Measurements from ENCODE around the gene ELMO3.

Gene ELMO3

DNA sequence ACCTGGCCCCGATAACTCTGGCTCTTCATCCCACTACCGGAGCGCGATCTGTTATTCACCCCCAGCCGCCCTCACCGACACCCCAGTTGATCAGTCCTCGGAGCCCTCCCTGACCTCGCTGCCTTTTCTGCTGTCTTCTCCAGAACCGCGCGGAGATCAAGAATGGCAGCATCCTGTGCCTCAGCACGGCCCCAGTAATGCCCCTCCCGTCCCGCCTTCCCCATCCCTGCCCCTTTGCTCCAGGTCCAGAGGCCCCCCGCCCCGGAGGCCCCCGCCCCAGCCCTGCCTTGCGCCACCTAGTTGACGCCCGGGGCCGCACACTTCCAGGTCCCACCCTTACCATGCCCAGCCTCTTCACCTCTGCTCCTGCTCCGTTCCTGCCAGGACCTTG is 872 bp downstream of the ELMO3 start:
- no peak overlapping the region for H3K4me3 ChIP-seq (replicated peaks; ENCODE audit: low read depth, low read length)
- TF ChIP-seq, protein P1, sequence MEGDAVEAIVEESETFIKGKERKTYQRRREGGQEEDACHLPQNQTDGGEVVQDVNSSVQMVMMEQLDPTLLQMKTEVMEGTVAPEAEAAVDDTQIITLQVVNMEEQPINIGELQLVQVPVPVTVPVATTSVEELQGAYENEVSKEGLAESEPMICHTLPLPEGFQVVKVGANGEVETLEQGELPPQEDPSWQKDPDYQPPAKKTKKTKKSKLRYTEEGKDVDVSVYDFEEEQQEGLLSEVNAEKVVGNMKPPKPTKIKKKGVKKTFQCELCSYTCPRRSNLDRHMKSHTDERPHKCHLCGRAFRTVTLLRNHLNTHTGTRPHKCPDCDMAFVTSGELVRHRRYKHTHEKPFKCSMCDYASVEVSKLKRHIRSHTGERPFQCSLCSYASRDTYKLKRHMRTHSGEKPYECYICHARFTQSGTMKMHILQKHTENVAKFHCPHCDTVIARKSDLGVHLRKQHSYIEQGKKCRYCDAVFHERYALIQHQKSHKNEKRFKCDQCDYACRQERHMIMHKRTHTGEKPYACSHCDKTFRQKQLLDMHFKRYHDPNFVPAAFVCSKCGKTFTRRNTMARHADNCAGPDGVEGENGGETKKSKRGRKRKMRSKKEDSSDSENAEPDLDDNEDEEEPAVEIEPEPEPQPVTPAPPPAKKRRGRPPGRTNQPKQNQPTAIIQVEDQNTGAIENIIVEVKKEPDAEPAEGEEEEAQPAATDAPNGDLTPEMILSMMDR (IDR thresholded peaks at IDR 0.05; ENCODE audit: low read length, missing control alignments) = no peak
- DNase-seq (ENCODE audit: low read depth) = no peak

DNA sequence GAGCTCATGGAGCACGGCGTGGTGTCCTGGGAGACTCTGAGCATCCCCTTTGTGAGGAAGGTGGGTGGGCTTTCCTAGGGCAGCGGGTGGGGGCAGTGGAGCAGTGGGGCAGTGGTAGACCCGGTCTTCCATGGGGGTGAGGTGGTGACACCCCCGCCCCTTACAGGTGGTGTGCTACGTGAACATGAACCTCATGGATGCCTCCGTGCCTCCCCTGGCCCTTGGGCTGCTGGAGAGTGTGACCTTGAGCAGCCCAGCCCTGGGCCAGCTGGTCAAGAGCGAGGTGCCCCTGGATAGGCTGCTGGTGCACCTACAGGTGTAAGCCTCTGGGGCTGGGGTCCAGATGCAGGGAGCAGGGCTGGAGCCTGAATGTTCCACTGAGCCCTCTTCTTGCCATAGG is 1.6 kb downstream of the ELMO3 start:
- no peak for DNase-seq (ENCODE audit: low read depth)
- TF ChIP-seq, protein P1 (IDR thresholded peaks at IDR 0.05; ENCODE audit: low read length, missing control alignments) = no peak
- H3K4me3 ChIP-seq (replicated peaks; ENCODE audit: low read depth, low read length) = no peak overlapping the region

DNA sequence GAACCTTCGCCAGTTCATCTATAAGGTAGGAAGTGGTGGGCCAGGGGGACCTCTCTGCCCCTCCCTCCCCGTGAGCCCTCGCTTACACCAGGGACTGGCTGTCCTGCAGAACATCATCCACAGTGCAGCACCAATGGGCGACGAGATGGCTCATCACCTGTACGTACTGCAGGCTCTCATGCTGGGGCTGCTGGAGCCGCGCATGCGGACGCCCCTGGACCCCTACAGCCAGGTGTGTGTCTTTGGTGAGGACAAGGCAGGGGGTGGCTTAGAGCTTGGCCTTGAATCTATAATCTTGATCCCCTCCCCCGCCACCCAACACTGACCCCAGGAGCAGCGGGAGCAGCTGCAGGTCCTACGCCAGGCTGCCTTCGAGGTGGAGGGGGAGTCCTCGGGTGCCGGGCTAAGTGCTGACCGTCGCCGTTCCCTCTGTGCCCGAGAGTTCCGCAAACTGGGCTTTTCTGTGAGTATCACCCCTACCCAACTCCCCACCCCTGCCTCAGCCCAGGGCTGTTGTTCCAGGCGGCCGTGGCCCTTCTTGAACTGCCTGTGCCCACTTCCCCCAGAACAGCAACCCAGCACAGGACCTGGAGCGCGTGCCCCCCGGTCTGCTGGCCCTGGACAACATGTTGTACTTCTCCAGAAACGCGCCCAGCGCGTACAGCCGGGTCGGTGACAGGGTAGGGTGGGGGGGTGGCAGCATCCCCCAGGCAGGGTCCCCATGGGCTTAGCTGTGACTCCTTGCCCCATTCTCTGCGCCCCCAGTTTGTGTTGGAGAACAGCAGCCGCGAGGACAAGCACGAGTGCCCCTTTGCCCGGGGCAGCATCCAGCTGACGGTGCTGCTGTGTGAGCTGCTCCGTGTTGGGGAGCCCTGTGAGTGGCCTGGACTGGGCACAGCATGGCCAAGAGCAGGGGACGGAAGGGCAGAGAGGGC is 2.7 kb downstream of the ELMO3 start:
- no peak overlapping the region for H3K4me3 ChIP-seq (replicated peaks; ENCODE audit: low read depth, low read length)
- DNase-seq (ENCODE audit: low read depth) = no peak
- TF ChIP-seq, protein P1 (IDR thresholded peaks at IDR 0.05; ENCODE audit: low read length, missing control alignments) = no peak

DNA sequence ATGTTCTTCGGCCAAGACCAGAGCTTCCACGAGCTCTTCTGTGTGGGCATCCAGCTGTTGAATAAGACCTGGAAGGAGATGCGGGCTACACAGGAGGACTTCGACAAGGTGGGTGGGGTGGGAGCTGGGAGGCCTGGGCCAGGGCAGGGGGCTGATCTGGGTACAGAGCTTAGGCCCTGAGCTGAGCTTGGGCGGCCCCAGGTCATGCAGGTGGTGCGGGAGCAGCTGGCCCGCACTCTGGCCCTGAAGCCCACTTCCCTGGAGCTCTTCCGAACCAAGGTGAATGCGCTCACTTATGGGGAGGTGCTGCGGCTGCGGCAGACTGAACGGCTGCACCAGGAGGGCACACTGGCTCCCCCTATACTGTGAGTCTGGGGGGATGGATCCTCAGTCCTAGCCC is 3.5 kb downstream of the ELMO3 start:
- TF ChIP-seq, protein P1 (IDR thresholded peaks at IDR 0.05; ENCODE audit: low read length, missing control alignments) = no peak
- H3K4me3 ChIP-seq (replicated peaks; ENCODE audit: low read depth, low read length) = no peak overlapping the region
- no peak for DNase-seq (ENCODE audit: low read depth)

DNA sequence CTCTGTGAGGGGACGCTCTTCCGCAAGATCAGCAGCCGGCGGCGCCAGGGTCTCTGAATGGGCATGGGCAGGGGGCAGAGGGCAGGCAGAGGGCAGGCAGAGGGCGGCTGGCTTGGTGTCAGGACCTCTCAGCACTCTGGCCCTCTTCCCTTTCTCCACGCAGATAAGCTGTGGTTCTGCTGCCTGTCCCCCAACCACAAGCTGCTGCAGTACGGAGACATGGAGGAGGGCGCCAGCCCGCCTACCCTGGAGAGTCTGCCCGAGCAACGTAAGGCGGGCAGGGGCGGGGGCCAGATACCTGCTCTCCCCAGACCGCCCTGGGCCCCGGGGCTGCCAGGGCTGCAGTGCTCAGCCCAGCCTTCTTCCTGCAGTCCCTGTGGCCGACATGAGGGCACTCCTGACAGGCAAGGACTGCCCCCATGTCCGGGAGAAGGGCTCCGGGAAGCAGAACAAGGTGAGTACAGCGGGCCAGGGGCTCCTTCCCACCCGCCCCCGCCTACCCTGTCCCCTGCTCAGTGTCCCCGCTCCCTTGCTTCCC is 4.1 kb downstream of the ELMO3 start:
- no peak for DNase-seq (ENCODE audit: low read depth)
- H3K4me3 ChIP-seq (replicated peaks; ENCODE audit: low read depth, low read length) = no peak overlapping the region
- TF ChIP-seq, protein P1 (IDR thresholded peaks at IDR 0.05; ENCODE audit: low read length, missing control alignments) = no peak

DNA sequence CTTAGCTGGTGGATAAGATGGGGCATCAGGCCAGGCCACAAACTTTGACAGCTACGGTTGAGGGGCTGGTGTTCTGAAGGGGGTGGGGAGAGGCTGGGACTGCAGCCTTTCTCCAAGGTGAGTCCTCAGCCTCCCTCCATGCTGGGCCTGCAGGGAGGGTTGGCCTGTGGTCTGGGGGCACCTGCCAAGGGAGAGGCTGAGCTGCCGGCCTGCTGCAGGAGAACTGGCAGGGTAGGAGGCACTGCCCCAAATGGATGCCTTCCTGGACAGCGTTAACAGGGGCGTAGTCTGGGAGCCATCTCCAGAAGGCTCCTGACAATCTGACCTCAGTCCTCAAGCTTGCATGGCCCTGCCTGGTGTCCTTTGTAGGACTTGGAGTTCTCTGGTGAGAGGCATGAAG is 5.1 kb downstream of the ELMO3 start:
- no peak overlapping the region for H3K4me3 ChIP-seq (replicated peaks; ENCODE audit: low read depth, low read length)
- no peak for DNase-seq (ENCODE audit: low read depth)
- TF ChIP-seq, protein P1 (IDR thresholded peaks at IDR 0.05; ENCODE audit: low read length, missing control alignments) = no peak
